HepG2 (cell line): ENCODE measurements around the gene ATF3. TPM values are rescaled to one million over a fixed set of nuclear protein-coding genes. Genes with fewer than 3 reads are reported as not detected.

ENCODE experiments used
- ATAC-seq: fragments of 200-7000 bp; cut with Tn5 transposase; 3 replicates; pipeline ENCODE4 v1.9.1; 2020; ENCODE audit warnings: mild to moderate bottlenecking, moderate library complexity
- BruUV-seq: library from RNA; stranded (reverse); fragments of 400-500 nt; replicated peaks from 2 replicates; lab custom pipeline; 2021; lab: Mats Ljungman, UMichigan
- CTCF ChIA-PET: fragments of 300-600 bp; formaldehyde crosslinking; extraction: SDS; loops from one replicate; lab custom pipeline; 2021; ENCODE audit warnings: low total read pairs, inconsistent platforms, low intra/inter-chr PET ratio; lab: Yijun Ruan, JAX
- POLR2A ChIA-PET: fragments of 350-600 bp; sonication (Branson Sonifier 250); formaldehyde crosslinking; loops from one replicate; lab custom pipeline; 2020; ENCODE audit warnings: antibody characterized with exemption, inconsistent platforms; lab: Yijun Ruan, JAX
- DNase-seq: peaks from one replicate; pipeline ENCODE4 v3.0.0-alpha.2; 2015; ENCODE audit warnings: low spot score
- FAIRE-seq: peaks from 3 replicates; lab custom pipeline; 2011; peaks lifted over from hg19 to GRCh38; lab: Jason Lieb, UNC
- H2AFZ ChIP-seq: one replicate; pipeline ENCODE4 v1.6.1; 2011; ENCODE audit warnings: low read length, inconsistent platforms
- H3K27ac ChIP-seq: fragments of 300-600 bp; 3 replicates; pipeline ENCODE4 v1.8.0; 2011; ENCODE audit warnings: mixed run types, mild to moderate bottlenecking, mixed read lengths, low read length, inconsistent platforms; ENCODE audit not compliant: insufficient read depth; ENCODE audit errors: extremely low read length
- H3K27me3 ChIP-seq, 2 experiments: fragments of 200-600 bp in 1 of 2; 2 replicates in 1 of 2; 3 replicates in 1 of 2; pipeline versions ENCODE4 v1.6.0 to v1.8.0; 2011; ENCODE audit warnings: low read length in 2 of 2, mild to moderate bottlenecking in 2 of 2, moderate library complexity in 2 of 2, inconsistent platforms in 1 of 2; ENCODE audit not compliant: insufficient read depth in 2 of 2, control insufficient read depth in 1 of 2
- H3K36me3 ChIP-seq, 2 experiments: fragments of 200-600 bp in 1 of 2; replicated peaks in 1 of 2; 2 replicates in 1 of 2; 3 replicates in 1 of 2; pipeline versions ENCODE4 v1.5.1 to v1.8.0; 2011; ENCODE audit warnings: low read length in 2 of 2, inconsistent platforms in 1 of 2; ENCODE audit not compliant: insufficient read depth in 2 of 2, control insufficient read depth in 1 of 2
- H3K4me1 ChIP-seq: 2 replicates; pipeline ENCODE4 v1.5.1; 2012; ENCODE audit warnings: low read length, inconsistent platforms; ENCODE audit not compliant: insufficient read depth
- H3K4me2 ChIP-seq: 2 replicates; pipeline ENCODE4 v1.6.0; 2011; ENCODE audit warnings: low read depth, low read length, inconsistent platforms
- H3K4me3 ChIP-seq, 3 experiments: fragments of 200-600 bp in 1 of 3; sonication (generic), shearing (Covaris generic) in 1 of 3; replicated peaks in 1 of 3; 2 replicates each; pipeline ENCODE4 v1.5.1; 2011 to 2016; ENCODE audit warnings: low read length in 3 of 3, inconsistent platforms in 2 of 3, low read depth in 2 of 3, mild to moderate bottlenecking in 2 of 3, control low read depth in 1 of 3, mixed read lengths in 1 of 3; ENCODE audit not compliant: insufficient read depth in 1 of 3
- H3K79me2 ChIP-seq: one replicate; pipeline ENCODE4 v1.6.1; 2011; ENCODE audit warnings: low read length, inconsistent platforms; ENCODE audit not compliant: insufficient read depth
- H3K9ac ChIP-seq: 2 replicates; pipeline ENCODE4 v1.6.0; 2011; ENCODE audit warnings: mild to moderate bottlenecking, low read depth, low read length, inconsistent platforms; ENCODE audit not compliant: insufficient read depth
- H3K9me3 ChIP-seq: 2 replicates; pipeline ENCODE4 v1.5.1; 2012; ENCODE audit warnings: mild to moderate bottlenecking, low read length
- H4K20me1 ChIP-seq: 2 replicates; pipeline ENCODE4 v1.6.0; 2011; ENCODE audit warnings: inconsistent platforms, mild to moderate bottlenecking, low read length, moderate library complexity; ENCODE audit not compliant: insufficient read depth
- AGO1 ChIP-seq: fragments of 200-400 bp; formaldehyde crosslinking; IDR thresholded peaks from 2 replicates; pipeline ENCODE4 v1.6.1; 2017; ENCODE audit warnings: mild to moderate bottlenecking, low read depth, low read length, moderate library complexity; ENCODE audit not compliant: poor library complexity, severe bottlenecking
- CENPX ChIP-seq: sonication (generic); formaldehyde crosslinking; IDR thresholded peaks from 2 replicates; pipeline ENCODE4 v1.9.0; 2021; ENCODE audit warnings: mild to moderate bottlenecking, missing genetic modification reagents, moderate library complexity
- GPN1 ChIP-seq: sonication (generic); formaldehyde crosslinking; IDR thresholded peaks from 2 replicates; pipeline ENCODE4 v1.5.1; 2020; ENCODE audit warnings: missing genetic modification reagents, borderline replicate concordance
- IRF1 ChIP-seq: sonication (generic); formaldehyde crosslinking; IDR thresholded peaks from 2 replicates; pipeline ENCODE4 v1.4.0; 2020; ENCODE audit warnings: low read depth, mild to moderate bottlenecking, missing genetic modification reagents
- KDM1A ChIP-seq: IDR thresholded peaks from 2 replicates; pipeline ENCODE4 v1.6.1; 2016; ENCODE audit warnings: missing compliant biosample characterization
- NR2F6 ChIP-seq, 2 experiments: IDR thresholded peaks; 2 replicates each; pipeline ENCODE4 v1.6.1; 2016; ENCODE audit warnings: antibody characterized with exemption in 1 of 2, mild to moderate bottlenecking in 1 of 2
- REPIN1 ChIP-seq: sonication (generic); formaldehyde crosslinking; IDR thresholded peaks from 2 replicates; pipeline ENCODE4 v1.8.0; 2022; ENCODE audit warnings: missing genetic modification reagents, low read depth, mild to moderate bottlenecking, borderline replicate concordance
- REST ChIP-seq, 2 experiments: IDR thresholded peaks; 2 replicates each; pipeline ENCODE4 v1.6.1; 2011 to 2012; ENCODE audit warnings: low read length in 2 of 2, borderline replicate concordance in 1 of 2, low read depth in 1 of 2, mild to moderate bottlenecking in 1 of 2, moderate library complexity in 1 of 2
- TRIM22 ChIP-seq: fragments of 450-650 bp; IDR thresholded peaks from 2 replicates; pipeline ENCODE4 v1.6.1; 2017
- ZNF432 ChIP-seq: sonication (generic); formaldehyde crosslinking; IDR thresholded peaks from 2 replicates; pipeline ENCODE4 v1.5.0; 2020; ENCODE audit warnings: missing genetic modification reagents, mild to moderate bottlenecking, borderline replicate concordance
- ZNF567 ChIP-seq: sonication (generic); formaldehyde crosslinking; IDR thresholded peaks from 2 replicates; pipeline ENCODE4 v1.8.1; 2023; ENCODE audit warnings: mild to moderate bottlenecking, missing genetic modification reagents, borderline replicate concordance
- ZNF770 ChIP-seq: sonication (generic); formaldehyde crosslinking; IDR thresholded peaks from 2 replicates; pipeline ENCODE4 v1.5.0; 2020; ENCODE audit warnings: mild to moderate bottlenecking, missing genetic modification reagents
- ZSCAN20 ChIP-seq: sonication (generic); formaldehyde crosslinking; IDR thresholded peaks from 2 replicates; pipeline ENCODE4 v1.4.0; 2020; ENCODE audit warnings: missing genetic modification reagents, mild to moderate bottlenecking, borderline replicate concordance
- WGBS: methylation state at CpG from one replicate; pipeline ENCODE4 v1.1.6; 2017; ENCODE audit warnings: low lambda C conversion rate; 5-methylcytosine and 5-hydroxymethylcytosine counted together
- in situ Hi-C: cut with HindIII; loops from 2 replicates; pipeline ENCODE4 v1.10.0; 2017; ENCODE audit warnings: low pct_unique_long_range_greater_than_20kb; ENCODE audit not compliant: extremely low pct_ligation_motif_present
- intact Hi-C: fragments of 100-400 bp; cut with micrococcal nuclease; formaldehyde crosslinking; loops from one replicate; pipeline ENCODE4 v1.10.0; 2022; ENCODE audit not compliant: unreplicated experiment
- polyA plus RNA-seq, 8 experiments: library from polyadenylated mRNA; depleted of rRNA in 3 of 8; stranded (reverse) in 7 of 8; unstranded in 1 of 8; fragments of >200 nt; fragmentation: Illumina TruSeq in 4 of 8; extraction: Trizol in 4 of 8; gene quantifications; 2 replicates each; pipeline versions ENCODE4 v1.2.1 to v1.2.3, GENCODE V29; 2011 to 2016; ENCODE audit warnings: low read depth in 4 of 8, missing spikeins in 1 of 8, mixed read lengths in 1 of 8; ENCODE audit not compliant: insufficient read depth in 1 of 8
- total RNA-seq, 5 experiments: library from RNA; depleted of rRNA; stranded (reverse); fragments of >200 nt; fragmentation: Illumina TruSeq; extraction: Trizol; gene quantifications; 2 replicates each; pipeline ENCODE4 v1.2.3, GENCODE V29; 2016; ENCODE audit warnings: low read depth in 1 of 5

ATF3 gene
- total and polyA plus RNA-seq, 2 of the 13 experiments (the other 11 are each of a cell fraction or from before 2014, with no cell fraction given): 5.0 to 13.0 TPM

- no peak for TF ChIP-seq ZNF770
- no peak for TF ChIP-seq KDM1A (CRISPR knock-in tag)
- TF ChIP-seq, all 625 proteins: peak for 0
Measured at GRCh38 chr1:212622467-212622866, 13.9 kb downstream of the ATF3 start (continued).

- Histone ChIP-seq H3K9ac (no peak overlapping the region), H3K4me1 (peaks cover 3% of the 10 kb centered on the region), H3K27me3 (peaks cover 0 to 4% of the 10 kb centered on the region in 2 experiments; a peak in 1 of 5 replicates), H3K4me3 (no peak overlapping the region), H3K4me2 (no peak overlapping the region), H3K79me2 (no peaks in the 10 kb centered on the region), H3K9me3 (no peaks in the 10 kb centered on the region), H2AFZ (no peak overlapping the region), H3K36me3 (peaks cover 10 to 30% of the 10 kb centered on the region in 2 experiments; a peak in 4 of 5 replicates), H3K27ac (no peak overlapping the region), H4K20me1 (no peaks in the 10 kb centered on the region)
- in situ Hi-C loops (loop anchor here (10.0 kb wide), 1 partner anchor 148 kb away; no protein-coding TSS in a partner anchor), intact Hi-C loops (no loop called here)
- BruUV-seq: no TSS peak
- no peak for DNase-seq
- no peak for ATAC-seq
- no peak for FAIRE-seq
- POLR2A ChIA-PET: no interaction called here
- 94% methylated on average over 4 of the region's 4 CpGs for WGBS
- CTCF ChIA-PET: no interaction called here
- TF ChIP-seq REPIN1 (CRISPR knock-in tag) (no peak), IRF1 (CRISPR knock-in tag) (no peak), NR2F6 (IDR thresholded peaks at IDR 0.05) (no peak), NR2F6 (CRISPR knock-in tag; IDR thresholded peaks at IDR 0.05) (no peak), ZSCAN20 (CRISPR knock-in tag) (no peak), TRIM22 (no peak), AGO1 (no peak), CENPX (CRISPR knock-in tag) (no peak), ZNF567 (CRISPR knock-in tag) (no peak), GPN1 (CRISPR knock-in tag) (no peak), REST (IDR thresholded peaks at IDR 0.05; ENCODE audit: borderline replicate concordance in 1 of 2, low read depth in 1 of 2, low read length in 2 of 2) (no peak), ZNF432 (CRISPR knock-in tag) (no peak)
Measured at GRCh38 chr1:212622906-212623305, 14.3 kb downstream of the ATF3 start.
